GM12864 (cell line): Measurements from ENCODE around the gene CNTNAP2.

Experiments used
- DNase-seq: peaks from one replicate; pipeline ENCODE4 v3.0.0-alpha.2; 2011; ENCODE audit warnings: low read depth
- H3K4me3 ChIP-seq: 2 replicates; pipeline ENCODE4 v1.5.1; 2011; ENCODE audit warnings: mild to moderate bottlenecking, low read depth, low read length, control low read depth
- TF ChIP-seq, protein P1 (sequence below): IDR thresholded peaks from 2 replicates; pipeline ENCODE4 v1.5.1; 2011; ENCODE audit warnings: low read depth, mild to moderate bottlenecking, moderate library complexity, low read length, control low read depth, inconsistent platforms; ENCODE audit errors: missing control alignments

Gene CNTNAP2

DNA sequence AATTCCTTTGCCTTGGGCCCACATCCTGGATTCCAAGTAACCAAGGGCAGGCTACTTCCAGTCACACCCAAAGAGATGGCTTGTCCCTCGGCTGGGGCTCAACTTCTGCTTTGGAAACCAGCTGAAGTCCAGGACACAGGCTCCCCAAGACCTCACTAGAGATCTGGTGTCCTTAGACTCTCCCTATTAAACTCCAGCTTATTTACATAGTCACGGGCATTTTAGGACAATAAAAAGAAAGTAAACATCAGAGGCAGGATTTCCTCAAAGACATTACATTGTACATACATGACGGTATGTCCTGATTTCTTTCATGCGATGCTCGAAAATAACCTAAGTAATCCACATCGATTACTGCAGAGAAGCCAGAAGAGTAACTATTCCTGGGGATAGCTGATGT lies 2012.4 kb downstream of the CNTNAP2 start:
- TF ChIP-seq, protein P1, sequence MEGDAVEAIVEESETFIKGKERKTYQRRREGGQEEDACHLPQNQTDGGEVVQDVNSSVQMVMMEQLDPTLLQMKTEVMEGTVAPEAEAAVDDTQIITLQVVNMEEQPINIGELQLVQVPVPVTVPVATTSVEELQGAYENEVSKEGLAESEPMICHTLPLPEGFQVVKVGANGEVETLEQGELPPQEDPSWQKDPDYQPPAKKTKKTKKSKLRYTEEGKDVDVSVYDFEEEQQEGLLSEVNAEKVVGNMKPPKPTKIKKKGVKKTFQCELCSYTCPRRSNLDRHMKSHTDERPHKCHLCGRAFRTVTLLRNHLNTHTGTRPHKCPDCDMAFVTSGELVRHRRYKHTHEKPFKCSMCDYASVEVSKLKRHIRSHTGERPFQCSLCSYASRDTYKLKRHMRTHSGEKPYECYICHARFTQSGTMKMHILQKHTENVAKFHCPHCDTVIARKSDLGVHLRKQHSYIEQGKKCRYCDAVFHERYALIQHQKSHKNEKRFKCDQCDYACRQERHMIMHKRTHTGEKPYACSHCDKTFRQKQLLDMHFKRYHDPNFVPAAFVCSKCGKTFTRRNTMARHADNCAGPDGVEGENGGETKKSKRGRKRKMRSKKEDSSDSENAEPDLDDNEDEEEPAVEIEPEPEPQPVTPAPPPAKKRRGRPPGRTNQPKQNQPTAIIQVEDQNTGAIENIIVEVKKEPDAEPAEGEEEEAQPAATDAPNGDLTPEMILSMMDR = no peak
- no peak overlapping the region for H3K4me3 ChIP-seq
- DNase-seq = no peak

DNA sequence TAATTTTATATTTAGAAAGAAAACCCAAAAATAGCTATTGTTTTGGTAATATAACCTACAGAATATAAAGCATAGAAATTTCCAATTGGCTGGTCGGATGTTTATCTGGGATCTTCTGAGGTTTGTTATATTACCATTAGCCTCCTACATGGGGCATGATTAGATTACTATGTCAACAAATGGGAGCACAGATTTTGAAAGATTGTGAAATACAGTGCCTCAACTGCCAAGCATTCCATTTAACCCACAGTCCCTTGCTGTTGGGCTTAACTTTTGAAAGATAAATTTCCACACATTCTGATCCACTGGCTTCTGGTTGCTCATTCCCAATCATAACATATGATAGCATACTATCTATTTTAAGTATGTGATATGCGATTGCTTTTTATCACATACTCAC lies 2018.5 kb downstream of the CNTNAP2 start:
- no peak overlapping the region for H3K4me3 ChIP-seq
- no peak for DNase-seq
- TF ChIP-seq, protein P1 = no peak

DNA sequence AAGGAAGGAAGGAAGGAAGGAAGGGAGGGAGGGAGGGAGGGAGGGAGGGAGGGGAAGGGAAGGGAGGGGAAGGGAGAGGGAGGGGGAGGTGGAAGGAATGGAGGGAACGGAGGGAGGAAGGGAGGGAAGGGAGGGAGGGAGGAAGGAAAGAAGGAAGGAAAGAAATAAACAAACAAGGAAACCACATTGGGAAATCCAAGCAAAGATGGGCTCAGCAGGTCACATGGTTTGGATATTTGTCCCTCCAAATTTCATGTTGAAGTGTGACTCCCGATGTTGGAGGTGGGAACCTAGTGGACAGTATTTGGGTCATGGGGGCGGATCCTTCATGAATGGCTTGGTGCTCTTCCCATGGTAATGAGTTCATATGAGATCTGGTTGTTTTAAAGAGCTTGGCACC lies 2019.4 kb downstream of the CNTNAP2 start:
- H3K4me3 ChIP-seq = no peak overlapping the region
- TF ChIP-seq, protein P1 = no peak
- no peak for DNase-seq

DNA sequence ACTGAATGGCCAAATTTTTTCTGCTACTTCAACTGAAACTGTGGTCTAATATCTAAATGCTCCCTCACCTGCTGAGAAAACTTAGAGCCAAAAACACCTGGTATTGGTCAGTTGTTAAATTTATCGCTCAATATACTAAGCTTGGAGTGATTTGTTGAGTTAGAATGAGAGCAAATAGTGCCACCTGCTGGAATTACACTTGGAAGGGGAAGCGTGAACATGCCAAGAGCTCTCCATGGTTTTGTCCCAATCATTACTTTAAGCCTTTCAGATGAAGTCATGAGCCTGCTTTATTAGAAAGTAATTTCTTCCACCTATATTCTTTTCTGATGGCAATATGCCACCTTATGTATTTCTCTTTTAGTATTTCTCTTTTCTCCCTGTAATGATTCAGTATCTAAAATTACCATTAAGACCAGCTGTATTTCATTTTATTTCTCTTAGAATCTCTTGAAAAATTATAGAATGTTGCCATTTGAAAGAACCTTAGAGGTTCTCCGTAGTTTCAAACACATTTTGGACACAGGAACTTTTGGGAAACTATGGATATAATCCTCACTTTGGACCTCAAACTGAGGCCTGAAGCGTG lies 2026.2 kb downstream of the CNTNAP2 start:
- DNase-seq = no peak
- TF ChIP-seq, protein P1 = peak; percentile 60
- H3K4me3 ChIP-seq = no peak overlapping the region

DNA sequence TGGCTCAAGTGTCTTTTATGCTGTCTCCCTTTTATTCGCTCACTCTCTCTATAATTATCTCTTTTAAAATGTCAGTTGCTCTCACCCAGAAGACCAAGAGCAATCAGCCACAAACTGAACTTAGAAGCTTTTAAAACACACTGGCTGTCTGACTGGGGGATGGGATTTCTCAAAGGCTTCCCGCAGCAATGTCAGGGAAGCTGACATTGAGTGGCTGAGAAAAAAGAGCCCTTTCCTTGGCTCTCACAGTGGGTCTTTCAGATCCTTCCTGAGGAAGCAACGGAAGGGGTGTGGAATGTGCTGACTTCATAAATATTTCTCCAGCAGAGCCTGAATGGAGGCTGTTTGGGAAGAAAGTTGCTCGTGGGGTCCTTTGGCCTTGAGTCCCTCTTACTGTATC lies 2028.2 kb downstream of the CNTNAP2 start:
- no peak overlapping the region for H3K4me3 ChIP-seq
- TF ChIP-seq, protein P1 = no peak
- no peak for DNase-seq

DNA sequence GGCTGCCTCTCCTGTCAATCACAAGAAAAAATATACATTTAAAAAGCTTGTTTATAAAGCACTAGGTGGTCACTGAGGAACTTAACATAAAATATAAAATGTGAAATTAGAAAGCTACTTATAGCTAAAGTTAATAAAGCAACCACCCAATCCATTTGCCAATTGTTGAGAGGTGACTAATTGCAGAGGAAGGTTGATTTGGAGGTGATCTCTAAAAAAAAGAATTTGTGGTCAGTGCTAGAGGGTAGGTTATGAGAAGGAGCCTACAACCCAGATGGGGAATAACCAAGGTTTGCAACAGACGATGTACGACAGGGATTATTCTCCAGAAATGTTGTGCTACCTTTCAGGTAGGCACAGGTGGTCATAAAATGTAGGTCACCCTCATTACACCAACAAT lies 2029.7 kb downstream of the CNTNAP2 start:
- TF ChIP-seq, protein P1 = no peak
- H3K4me3 ChIP-seq = no peak overlapping the region
- DNase-seq = no peak

DNA sequence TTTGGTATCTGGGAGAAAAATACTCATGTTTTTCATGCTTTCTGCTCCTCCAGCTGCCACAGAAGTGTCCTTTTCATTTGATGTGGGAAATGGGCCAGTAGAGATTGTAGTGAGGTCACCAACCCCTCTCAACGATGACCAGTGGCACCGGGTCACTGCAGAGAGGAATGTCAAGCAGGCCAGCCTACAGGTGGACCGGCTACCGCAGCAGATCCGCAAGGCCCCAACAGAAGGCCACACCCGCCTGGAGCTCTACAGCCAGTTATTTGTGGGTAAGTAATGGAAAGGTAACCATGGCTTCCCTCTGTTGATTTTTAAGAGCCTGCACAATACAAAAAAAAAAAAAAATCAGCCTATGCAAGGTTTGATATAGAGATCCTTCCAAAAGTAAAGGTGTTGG lies 2030.8 kb downstream of the CNTNAP2 start:
- TF ChIP-seq, protein P1 = no peak
- H3K4me3 ChIP-seq = no peak overlapping the region
- DNase-seq = no peak
